Liver (tissue), 9 donors: ENCODE measurements around the gene CENPA. TPM values are rescaled to one million over a fixed set of nuclear protein-coding genes. Genes with fewer than 3 reads are reported as not detected.

Experiments used
- DNase-seq: peaks from one replicate; pipeline ENCODE4 v3.0.0-alpha.2; 2017; ENCODE audit warnings: low spot score
- H3K27ac ChIP-seq, 2 donors: one replicate each; pipeline ENCODE4 v1.7.0; 2013; ENCODE audit warnings: inconsistent platforms in 2 of 2, low read length in 2 of 2, control low read depth in 1 of 2, low read depth in 1 of 2, mild to moderate bottlenecking in 1 of 2
- H3K27me3 ChIP-seq, 4 donors: one replicate each; pipeline versions ENCODE4 v1.6.1 to v1.7.0; 2013; ENCODE audit warnings: low read length in 3 of 4, inconsistent platforms in 1 of 4, mild to moderate bottlenecking in 1 of 4, moderate library complexity in 1 of 4; ENCODE audit not compliant: control insufficient read depth in 4 of 4, insufficient read depth in 4 of 4
- H3K36me3 ChIP-seq, 4 donors: one replicate each; pipeline versions ENCODE4 v1.6.1 to v1.7.0; 2013; ENCODE audit warnings: low read length in 3 of 4, mild to moderate bottlenecking in 3 of 4, low read depth in 1 of 4, moderate library complexity in 1 of 4; ENCODE audit not compliant: control insufficient read depth in 4 of 4, insufficient read depth in 3 of 4
- H3K4me1 ChIP-seq, 4 donors: one replicate each; pipeline versions ENCODE4 v1.6.1 to v1.7.0; 2013; ENCODE audit warnings: low read length in 3 of 4, mild to moderate bottlenecking in 3 of 4, moderate library complexity in 1 of 4; ENCODE audit not compliant: control insufficient read depth in 4 of 4, insufficient read depth in 4 of 4
- H3K4me3 ChIP-seq, 3 donors: one replicate each; pipeline versions ENCODE4 v1.6.1 to v1.7.0; 2013; ENCODE audit warnings: low read length in 3 of 3, control low read depth in 1 of 3, low read depth in 1 of 3, mild to moderate bottlenecking in 1 of 3
- H3K9ac ChIP-seq, 2 donors: one replicate each; pipeline ENCODE4 v1.7.0; 2013; ENCODE audit warnings: low read length in 2 of 2, mild to moderate bottlenecking in 2 of 2, moderate library complexity in 2 of 2, control low read depth in 1 of 2, low read depth in 1 of 2
- H3K9me3 ChIP-seq, 4 donors: one replicate each; pipeline versions ENCODE4 v1.6.1 to v1.7.0; 2013; ENCODE audit warnings: low read length in 3 of 4; ENCODE audit not compliant: control insufficient read depth in 4 of 4
- EGR1 ChIP-seq, 2 donors: IDR thresholded peaks; 2 replicates each; pipeline ENCODE4 v1.6.1; 2016 to 2018; ENCODE audit warnings: antibody characterized with exemption in 2 of 2, low read depth in 2 of 2
- FOXA1 ChIP-seq: IDR thresholded peaks from 2 replicates; pipeline ENCODE4 v1.6.1; 2016; ENCODE audit warnings: antibody characterized with exemption
- FOXA2 ChIP-seq: IDR thresholded peaks from 2 replicates; pipeline ENCODE4 v1.6.1; 2016; ENCODE audit warnings: antibody characterized with exemption
- GABPA ChIP-seq, 2 donors: IDR thresholded peaks in 1 of 2; conservative IDR thresholded peaks in 1 of 2; 2 replicates each; pipeline ENCODE4 v1.6.1; 2016; ENCODE audit warnings: antibody characterized with exemption in 2 of 2, mild to moderate bottlenecking in 1 of 2, moderate library complexity in 1 of 2
- HNF4A ChIP-seq, 2 donors: conservative IDR thresholded peaks; 2 replicates each; pipeline ENCODE4 v1.6.1; 2016; ENCODE audit warnings: antibody characterized with exemption in 2 of 2, mild to moderate bottlenecking in 2 of 2
- HNF4G ChIP-seq: IDR thresholded peaks from 2 replicates; pipeline ENCODE4 v1.6.1; 2016; ENCODE audit warnings: antibody characterized with exemption
- JUND ChIP-seq, 2 donors: IDR thresholded peaks; 2 replicates each; pipeline ENCODE4 v1.6.1; 2016; ENCODE audit warnings: antibody characterized with exemption in 2 of 2
- NR2F2 ChIP-seq: IDR thresholded peaks from 2 replicates; pipeline ENCODE4 v1.6.1; 2016; ENCODE audit warnings: antibody characterized with exemption
- RAD21 ChIP-seq, 2 donors: IDR thresholded peaks; 2 replicates each; pipeline ENCODE4 v1.6.1; 2016; ENCODE audit warnings: antibody characterized with exemption in 2 of 2, mild to moderate bottlenecking in 2 of 2
- RXRA ChIP-seq, 2 donors: IDR thresholded peaks; 2 replicates each; pipeline ENCODE4 v1.6.1; 2017 to 2018; ENCODE audit warnings: antibody characterized with exemption in 2 of 2, mild to moderate bottlenecking in 1 of 2
- SP1 ChIP-seq: IDR thresholded peaks from 2 replicates; pipeline ENCODE4 v1.6.1; 2018; ENCODE audit warnings: antibody characterized with exemption, mild to moderate bottlenecking
- TAF1 ChIP-seq: conservative IDR thresholded peaks from 2 replicates; pipeline ENCODE4 v1.6.1; 2016; ENCODE audit warnings: antibody characterized with exemption, mild to moderate bottlenecking
- YY1 ChIP-seq: IDR thresholded peaks from 2 replicates; pipeline ENCODE4 v1.6.1; 2016; ENCODE audit warnings: antibody characterized with exemption, mild to moderate bottlenecking
- WGBS: extraction: QIAGEN DNeasy Blood & Tissue Kit; methylation state at CpG from one replicate; pipeline ENCODE4 v1.1.7; 2013; 5-methylcytosine and 5-hydroxymethylcytosine counted together
- polyA plus RNA-seq, 2 donors: library from polyadenylated mRNA; stranded (reverse) in 1 of 2; unstranded in 1 of 2; fragments of 200-250 nt in 1 of 2; fragments of >200 nt in 1 of 2; fragmentation: Nextera tagmentation in 1 of 2; extraction: Ambion mirVana in 1 of 2; gene quantifications; one replicate each; pipeline versions ENCODE4 v1.2.1 to v1.2.3, GENCODE V29; 2013 to 2015
- total RNA-seq, 2 donors: library from RNA; depleted of rRNA; stranded (reverse); fragments of >200 nt; gene quantifications; one replicate each; pipeline ENCODE4 v1.2.3, GENCODE V29; 2014
- TF ChIP-seq, protein P1 (sequence below): IDR thresholded peaks from 2 replicates; pipeline ENCODE4 v1.6.1; 2016; ENCODE audit warnings: antibody characterized with exemption
- TF ChIP-seq, protein P2 (sequence below): IDR thresholded peaks from 2 replicates; pipeline ENCODE4 v1.6.1; 2016; ENCODE audit warnings: antibody characterized with exemption
- TF ChIP-seq, protein P3 (sequence below): IDR thresholded peaks from 2 replicates; pipeline ENCODE4 v1.6.1; 2016; ENCODE audit warnings: antibody characterized with exemption
- TF ChIP-seq, protein P4 (sequence below): IDR thresholded peaks from 2 replicates; pipeline ENCODE4 v1.6.1; 2016; ENCODE audit warnings: antibody characterized with exemption, mild to moderate bottlenecking
- TF ChIP-seq, protein P5 (sequence below): fragments of 150-350 bp; IDR thresholded peaks from 2 replicates; pipeline ENCODE4 v1.5.1; 2017; ENCODE audit warnings: improper control_type of control experiment, low read depth, low read length; ENCODE audit not compliant: missing input control
- donor health status: healthy.
- donor health status: healthy.
- donor health status: healthy.
- donor health status: healthy.
- donor health status: healthy.

Gene CENPA
- total and polyA plus RNA-seq, 4 donors, result 0.17 to 14.4 (median 1.2) TPM; not detected in 1

DNA sequence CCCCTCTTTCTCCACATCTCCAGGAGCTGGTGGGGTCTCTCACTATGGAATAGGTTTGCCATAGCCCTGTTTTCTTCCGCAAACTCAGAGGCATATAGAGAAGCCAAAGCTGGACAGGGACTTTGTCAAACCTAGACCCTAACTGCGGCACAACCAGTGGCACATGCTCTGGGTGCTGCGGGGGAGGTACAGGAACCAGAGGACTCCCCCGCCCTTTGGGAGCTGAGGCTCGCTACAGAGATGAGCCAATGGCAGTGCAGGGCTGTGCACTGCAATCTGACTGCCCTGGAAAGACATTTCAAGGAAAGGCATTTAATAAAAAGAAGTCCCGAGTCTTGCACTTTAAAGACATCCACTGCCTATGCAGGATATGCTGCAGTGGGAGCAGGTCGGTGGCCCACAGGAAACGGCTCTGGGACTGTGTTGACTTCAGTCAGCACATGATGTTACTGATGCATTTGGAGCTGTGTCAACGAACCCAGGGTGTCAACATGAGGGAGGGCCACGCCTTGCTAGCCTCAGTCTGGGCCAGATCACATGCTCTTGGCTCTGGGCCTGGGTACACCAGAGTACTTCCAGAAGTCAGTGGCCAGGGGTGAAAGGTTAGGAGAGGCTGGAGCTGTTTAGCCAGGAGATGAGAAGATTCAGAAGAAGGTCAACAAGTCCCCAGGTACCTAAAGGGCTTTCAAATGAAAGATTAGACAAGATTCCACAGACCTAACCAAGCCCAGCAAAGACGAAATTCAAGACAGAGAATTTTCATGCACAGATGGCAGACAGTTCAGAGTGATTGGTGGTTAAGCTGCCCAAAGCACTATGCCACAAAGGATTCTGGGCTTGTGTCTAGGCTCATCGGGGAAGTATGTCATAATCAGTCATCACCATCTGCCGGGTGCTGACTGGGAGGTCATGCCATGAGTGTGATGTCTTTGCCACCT lies 13.5 kb upstream of the CENPA start:
- peaks cover 20 to 42% (median 31%) of the 10 kb centered on the region in 4 donors for H3K4me1 ChIP-seq
- H3K27me3 ChIP-seq, result no peaks in the 10 kb centered on the region
- no peaks in the 10 kb centered on the region for H3K9me3 ChIP-seq
- H3K27ac ChIP-seq, result peak overlapping the region; percentile 60 to 76
- no peak overlapping the region for H3K9ac ChIP-seq
- peaks cover 2 to 21% (median 17%) of the 10 kb centered on the region in 4 donors for H3K36me3 ChIP-seq
- TF ChIP-seq GABPA (IDR thresholded peaks at IDR 0.05 in 1 of 2, conservative IDR thresholded peaks at IDR 0.05 in 1 of 2) (peak; percentile 37 to 81), RAD21 (IDR thresholded peaks at IDR 0.05) (peak in 1 of 2 donors; percentile 24), HNF4G (peak; percentile 10), EGR1 (IDR thresholded peaks at IDR 0.05; ENCODE audit: low read depth in 2 of 2) (peak in 1 of 2 donors; percentile 83), NR2F2 (peak; percentile 99), SP1 (peak; percentile 95), YY1 (peak; percentile 65), HNF4A (conservative IDR thresholded peaks at IDR 0.05) (peak; percentile 70 to 89), RXRA (IDR thresholded peaks at IDR 0.05) (peak; percentile 99 to 100), FOXA2 (peak; percentile 98), JUND (IDR thresholded peaks at IDR 0.05) (peak; percentile 77 to 94), TAF1 (peak; percentile 87), FOXA1 (peak; percentile 96)
- TF ChIP-seq, protein P1, sequence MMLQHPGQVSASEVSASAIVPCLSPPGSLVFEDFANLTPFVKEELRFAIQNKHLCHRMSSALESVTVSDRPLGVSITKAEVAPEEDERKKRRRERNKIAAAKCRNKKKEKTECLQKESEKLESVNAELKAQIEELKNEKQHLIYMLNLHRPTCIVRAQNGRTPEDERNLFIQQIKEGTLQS, result peak; percentile 10
- TF ChIP-seq, protein P2, sequence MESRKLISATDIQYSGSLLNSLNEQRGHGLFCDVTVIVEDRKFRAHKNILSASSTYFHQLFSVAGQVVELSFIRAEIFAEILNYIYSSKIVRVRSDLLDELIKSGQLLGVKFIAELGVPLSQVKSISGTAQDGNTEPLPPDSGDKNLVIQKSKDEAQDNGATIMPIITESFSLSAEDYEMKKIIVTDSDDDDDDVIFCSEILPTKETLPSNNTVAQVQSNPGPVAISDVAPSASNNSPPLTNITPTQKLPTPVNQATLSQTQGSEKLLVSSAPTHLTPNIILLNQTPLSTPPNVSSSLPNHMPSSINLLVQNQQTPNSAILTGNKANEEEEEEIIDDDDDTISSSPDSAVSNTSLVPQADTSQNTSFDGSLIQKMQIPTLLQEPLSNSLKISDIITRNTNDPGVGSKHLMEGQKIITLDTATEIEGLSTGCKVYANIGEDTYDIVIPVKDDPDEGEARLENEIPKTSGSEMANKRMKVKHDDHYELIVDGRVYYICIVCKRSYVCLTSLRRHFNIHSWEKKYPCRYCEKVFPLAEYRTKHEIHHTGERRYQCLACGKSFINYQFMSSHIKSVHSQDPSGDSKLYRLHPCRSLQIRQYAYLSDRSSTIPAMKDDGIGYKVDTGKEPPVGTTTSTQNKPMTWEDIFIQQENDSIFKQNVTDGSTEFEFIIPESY, result peak; percentile 89
- TF ChIP-seq, protein P3, sequence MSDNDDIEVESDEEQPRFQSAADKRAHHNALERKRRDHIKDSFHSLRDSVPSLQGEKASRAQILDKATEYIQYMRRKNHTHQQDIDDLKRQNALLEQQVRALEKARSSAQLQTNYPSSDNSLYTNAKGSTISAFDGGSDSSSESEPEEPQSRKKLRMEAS, result peak; percentile 97
- TF ChIP-seq, protein P4, sequence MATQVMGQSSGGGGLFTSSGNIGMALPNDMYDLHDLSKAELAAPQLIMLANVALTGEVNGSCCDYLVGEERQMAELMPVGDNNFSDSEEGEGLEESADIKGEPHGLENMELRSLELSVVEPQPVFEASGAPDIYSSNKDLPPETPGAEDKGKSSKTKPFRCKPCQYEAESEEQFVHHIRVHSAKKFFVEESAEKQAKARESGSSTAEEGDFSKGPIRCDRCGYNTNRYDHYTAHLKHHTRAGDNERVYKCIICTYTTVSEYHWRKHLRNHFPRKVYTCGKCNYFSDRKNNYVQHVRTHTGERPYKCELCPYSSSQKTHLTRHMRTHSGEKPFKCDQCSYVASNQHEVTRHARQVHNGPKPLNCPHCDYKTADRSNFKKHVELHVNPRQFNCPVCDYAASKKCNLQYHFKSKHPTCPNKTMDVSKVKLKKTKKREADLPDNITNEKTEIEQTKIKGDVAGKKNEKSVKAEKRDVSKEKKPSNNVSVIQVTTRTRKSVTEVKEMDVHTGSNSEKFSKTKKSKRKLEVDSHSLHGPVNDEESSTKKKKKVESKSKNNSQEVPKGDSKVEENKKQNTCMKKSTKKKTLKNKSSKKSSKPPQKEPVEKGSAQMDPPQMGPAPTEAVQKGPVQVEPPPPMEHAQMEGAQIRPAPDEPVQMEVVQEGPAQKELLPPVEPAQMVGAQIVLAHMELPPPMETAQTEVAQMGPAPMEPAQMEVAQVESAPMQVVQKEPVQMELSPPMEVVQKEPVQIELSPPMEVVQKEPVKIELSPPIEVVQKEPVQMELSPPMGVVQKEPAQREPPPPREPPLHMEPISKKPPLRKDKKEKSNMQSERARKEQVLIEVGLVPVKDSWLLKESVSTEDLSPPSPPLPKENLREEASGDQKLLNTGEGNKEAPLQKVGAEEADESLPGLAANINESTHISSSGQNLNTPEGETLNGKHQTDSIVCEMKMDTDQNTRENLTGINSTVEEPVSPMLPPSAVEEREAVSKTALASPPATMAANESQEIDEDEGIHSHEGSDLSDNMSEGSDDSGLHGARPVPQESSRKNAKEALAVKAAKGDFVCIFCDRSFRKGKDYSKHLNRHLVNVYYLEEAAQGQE, result no peak
- TF ChIP-seq, protein P5, sequence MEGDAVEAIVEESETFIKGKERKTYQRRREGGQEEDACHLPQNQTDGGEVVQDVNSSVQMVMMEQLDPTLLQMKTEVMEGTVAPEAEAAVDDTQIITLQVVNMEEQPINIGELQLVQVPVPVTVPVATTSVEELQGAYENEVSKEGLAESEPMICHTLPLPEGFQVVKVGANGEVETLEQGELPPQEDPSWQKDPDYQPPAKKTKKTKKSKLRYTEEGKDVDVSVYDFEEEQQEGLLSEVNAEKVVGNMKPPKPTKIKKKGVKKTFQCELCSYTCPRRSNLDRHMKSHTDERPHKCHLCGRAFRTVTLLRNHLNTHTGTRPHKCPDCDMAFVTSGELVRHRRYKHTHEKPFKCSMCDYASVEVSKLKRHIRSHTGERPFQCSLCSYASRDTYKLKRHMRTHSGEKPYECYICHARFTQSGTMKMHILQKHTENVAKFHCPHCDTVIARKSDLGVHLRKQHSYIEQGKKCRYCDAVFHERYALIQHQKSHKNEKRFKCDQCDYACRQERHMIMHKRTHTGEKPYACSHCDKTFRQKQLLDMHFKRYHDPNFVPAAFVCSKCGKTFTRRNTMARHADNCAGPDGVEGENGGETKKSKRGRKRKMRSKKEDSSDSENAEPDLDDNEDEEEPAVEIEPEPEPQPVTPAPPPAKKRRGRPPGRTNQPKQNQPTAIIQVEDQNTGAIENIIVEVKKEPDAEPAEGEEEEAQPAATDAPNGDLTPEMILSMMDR, result no peak
- 26% methylated on average over 13 of the region's 13 CpGs for WGBS
- DNase-seq, result peak; percentile 79
- no peak overlapping the region for H3K4me3 ChIP-seq
